A549 treated with AZD9567 at 1 μM for 4 hours (cell line): ENCODE data around the gene SELENOF. TPM values are rescaled to one million over a fixed set of nuclear protein-coding genes. Genes with fewer than 3 reads are reported as not detected.

Source experiments
- total RNA-seq: library from RNA; stranded (reverse); fragments of 200-300 nt; extraction: Qiagen RNA extraction; gene quantifications from 5 replicates; pipeline ENCODE4 v1.2.3, GENCODE V29; 2022; ENCODE audit not compliant: insufficient read depth

Gene SELENOF
- 145 to 178 TPM (median 161 TPM) in 5 replicates for total RNA-seq

DNA sequence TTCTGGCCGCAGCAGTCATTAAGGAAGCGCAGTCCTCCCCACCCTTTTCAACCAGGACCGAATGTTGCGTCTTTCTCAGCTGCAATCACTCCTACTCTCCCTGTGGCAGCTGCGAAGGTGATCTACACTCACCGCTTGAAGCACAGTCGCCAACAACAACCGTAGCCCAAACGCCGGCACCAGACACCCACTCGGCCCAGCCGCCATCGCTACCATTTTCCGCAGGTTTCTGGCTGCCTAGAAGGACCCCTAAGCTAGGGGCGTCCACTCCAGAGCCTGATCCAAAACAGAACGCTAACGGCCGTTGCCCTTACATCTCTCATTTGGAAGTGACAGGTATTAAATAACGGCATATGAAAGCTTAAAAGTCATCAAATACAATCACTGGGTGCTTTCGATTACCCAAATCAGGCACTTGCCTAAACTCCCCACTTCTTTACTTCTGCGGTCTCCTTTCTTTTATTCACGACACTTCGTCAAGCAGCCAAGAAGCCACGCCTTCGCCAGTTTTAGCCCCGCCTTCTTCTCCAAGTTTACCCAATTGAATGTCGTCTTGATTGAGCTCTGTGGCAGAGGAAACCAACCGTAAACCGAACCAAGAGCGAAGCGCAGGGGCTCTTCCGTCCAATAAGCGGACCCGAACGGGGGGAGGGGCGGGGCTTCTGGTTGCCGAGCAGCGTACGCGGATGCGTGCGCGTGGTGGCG lies at the start of gene SELENOF:
Gene SELENOF (minus strand): TSS at position 231 of the 705 bp plus-strand sequence. CDS start 15 bp downstream, at position 216.

DNA sequence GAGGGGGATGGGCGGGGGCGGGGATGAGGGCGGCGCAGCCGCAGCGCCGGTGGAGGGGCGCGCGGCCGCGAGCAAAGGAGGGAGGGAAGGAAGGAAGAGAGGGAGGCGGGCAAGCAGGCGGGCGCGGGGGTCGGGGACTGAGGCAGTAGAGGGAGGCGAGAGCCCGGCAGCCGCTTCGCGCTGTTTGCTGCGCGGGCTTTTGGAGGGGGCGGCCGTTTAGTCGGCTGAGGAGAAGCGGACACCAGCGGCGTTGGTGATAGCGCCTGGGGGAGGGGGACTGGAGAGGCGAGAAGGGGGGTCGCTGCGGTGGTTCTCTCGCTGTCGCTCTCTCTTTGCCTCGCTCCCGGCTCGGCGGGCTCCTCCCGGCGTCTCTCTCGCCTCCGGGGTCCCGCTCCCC lies 673 bp upstream of the SELENOF start, which contains the start of gene HS2ST1:
Gene HS2ST1 (plus strand): TSS at position 35 of the 397 bp plus-strand sequence.

Other genes with a start within 250 kb of the SELENOF start
- 32.9 to 38.7 TPM (median 37.2 TPM) in 5 replicates for gene SH3GLB1, start 209.6 kb downstream of the SELENOF start, total RNA-seq
- 9.2 to 12.6 TPM (median 11.3 TPM) in 5 replicates for gene HS2ST1, start 509 bp upstream of the SELENOF start, total RNA-seq